Measurements from ENCODE around the gene OGDH. TPM values are rescaled to one million over a fixed set of nuclear protein-coding genes. Genes with fewer than 3 reads are reported as not detected.

OGDH gene
- total RNA-seq, 4 donors from 2014 or later: 98.6 to 146 (median 127) TPM

DNA sequence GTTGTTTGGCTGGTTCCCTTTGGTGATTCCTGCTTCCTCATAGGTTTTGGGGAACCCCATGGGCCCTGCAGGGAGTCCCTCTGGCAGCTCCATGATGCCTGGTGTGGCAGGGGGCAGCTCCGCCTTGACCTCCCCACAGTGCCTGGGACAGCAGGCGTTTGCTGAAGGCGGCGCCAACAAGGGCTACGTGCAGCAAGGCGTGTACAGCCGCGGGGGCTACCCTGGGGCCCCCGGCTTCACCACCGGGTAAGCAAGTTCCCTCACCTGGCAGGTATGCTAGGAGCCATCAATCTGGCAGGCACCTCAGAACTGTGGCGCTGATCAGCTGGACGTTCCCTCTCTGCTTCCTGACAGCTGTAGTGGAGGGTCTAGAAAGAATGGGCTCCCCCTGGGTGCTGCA, 150.5 kb downstream of the OGDH start:
- H3K36me3 ChIP-seq: peaks cover 43% of the 10 kb centered on the region
- H3K9me3 ChIP-seq: no peaks in the 10 kb centered on the region
- H3K4me3 ChIP-seq: no peak overlapping the region
- 60% methylated on average over 12 of the region's 12 CpGs for WGBS
- no peak for TF ChIP-seq POLR2A (IDR thresholded peaks at IDR 0.05)
- TF ChIP-seq POLR2AphosphoS5 (IDR thresholded peaks at IDR 0.05): no peak
- TF ChIP-seq, protein P1, sequence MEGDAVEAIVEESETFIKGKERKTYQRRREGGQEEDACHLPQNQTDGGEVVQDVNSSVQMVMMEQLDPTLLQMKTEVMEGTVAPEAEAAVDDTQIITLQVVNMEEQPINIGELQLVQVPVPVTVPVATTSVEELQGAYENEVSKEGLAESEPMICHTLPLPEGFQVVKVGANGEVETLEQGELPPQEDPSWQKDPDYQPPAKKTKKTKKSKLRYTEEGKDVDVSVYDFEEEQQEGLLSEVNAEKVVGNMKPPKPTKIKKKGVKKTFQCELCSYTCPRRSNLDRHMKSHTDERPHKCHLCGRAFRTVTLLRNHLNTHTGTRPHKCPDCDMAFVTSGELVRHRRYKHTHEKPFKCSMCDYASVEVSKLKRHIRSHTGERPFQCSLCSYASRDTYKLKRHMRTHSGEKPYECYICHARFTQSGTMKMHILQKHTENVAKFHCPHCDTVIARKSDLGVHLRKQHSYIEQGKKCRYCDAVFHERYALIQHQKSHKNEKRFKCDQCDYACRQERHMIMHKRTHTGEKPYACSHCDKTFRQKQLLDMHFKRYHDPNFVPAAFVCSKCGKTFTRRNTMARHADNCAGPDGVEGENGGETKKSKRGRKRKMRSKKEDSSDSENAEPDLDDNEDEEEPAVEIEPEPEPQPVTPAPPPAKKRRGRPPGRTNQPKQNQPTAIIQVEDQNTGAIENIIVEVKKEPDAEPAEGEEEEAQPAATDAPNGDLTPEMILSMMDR (IDR thresholded peaks at IDR 0.05): no peak
- no peak for TF ChIP-seq EP300 (IDR thresholded peaks at IDR 0.05)
- H3K27me3 ChIP-seq: no peaks in the 10 kb centered on the region
- peaks cover 46% of the 10 kb centered on the region for H3K4me1 ChIP-seq
- DNase-seq (ENCODE audit: low spot score in 2 of 2): no peak
- H3K27ac ChIP-seq: no peak overlapping the region

DNA sequence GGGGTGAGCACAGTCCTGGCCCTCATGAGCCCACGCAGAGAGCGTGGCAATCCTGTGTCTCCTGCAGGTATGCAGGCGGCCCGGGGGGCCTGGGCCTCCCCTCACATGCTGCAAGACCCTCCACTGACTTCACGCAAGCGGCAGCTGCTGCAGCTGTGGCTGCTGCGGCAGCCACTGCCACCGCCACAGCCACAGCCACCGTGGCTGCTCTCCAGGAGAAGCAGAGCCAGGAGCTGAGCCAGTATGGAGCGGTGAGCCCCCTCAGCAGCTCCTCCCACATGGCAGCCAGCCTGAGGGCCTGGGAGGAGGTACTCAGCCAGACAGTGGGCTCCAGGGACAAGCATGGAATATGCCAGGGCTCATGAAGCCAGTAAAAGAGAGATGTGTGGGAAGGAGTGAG, 150.9 kb downstream of the OGDH start:
- Histone ChIP-seq H3K4me3 (no peak overlapping the region), H3K36me3 (peaks cover 46% of the 10 kb centered on the region), H3K27me3 (no peaks in the 10 kb centered on the region), H3K4me1 (peaks cover 49% of the 10 kb centered on the region), H3K9me3 (no peaks in the 10 kb centered on the region), H3K27ac (no peak overlapping the region)
- TF ChIP-seq EP300 (IDR thresholded peaks at IDR 0.05): no peak
- TF ChIP-seq, protein P1 (IDR thresholded peaks at IDR 0.05): no peak
- no peak for TF ChIP-seq POLR2A (IDR thresholded peaks at IDR 0.05)
- no peak for TF ChIP-seq POLR2AphosphoS5 (IDR thresholded peaks at IDR 0.05)
- 60% methylated on average over 2 of the region's 10 CpGs for WGBS
- no peak for DNase-seq (ENCODE audit: low spot score in 2 of 2)

DNA sequence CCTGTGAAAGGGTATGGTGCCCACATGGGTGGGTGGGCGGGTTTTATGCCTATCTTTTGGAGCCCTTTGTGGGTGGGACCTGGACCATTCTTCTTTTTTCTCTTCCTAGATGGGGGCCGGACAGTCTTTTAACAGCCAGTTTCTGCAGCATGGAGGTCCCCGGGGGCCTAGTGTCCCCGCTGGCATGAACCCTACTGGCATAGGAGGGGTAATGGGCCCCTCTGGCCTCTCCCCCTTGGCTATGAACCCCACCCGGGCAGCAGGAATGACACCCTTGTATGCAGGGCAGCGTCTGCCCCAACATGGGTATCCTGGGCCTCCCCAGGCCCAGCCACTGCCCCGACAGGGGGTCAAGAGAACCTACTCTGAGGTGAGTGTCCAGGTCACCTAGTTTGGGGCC, 151.3 kb downstream of the OGDH start:
- peaks cover 50% of the 10 kb centered on the region for H3K36me3 ChIP-seq
- WGBS: 99% methylated on average over 7 of the region's 7 CpGs
- DNase-seq (ENCODE audit: low spot score in 2 of 2): no peak
- peaks cover 52% of the 10 kb centered on the region for H3K4me1 ChIP-seq
- H3K27ac ChIP-seq: no peak overlapping the region
- no peaks in the 10 kb centered on the region for H3K9me3 ChIP-seq
- TF ChIP-seq EP300 (IDR thresholded peaks at IDR 0.05) (no peak), POLR2AphosphoS5 (IDR thresholded peaks at IDR 0.05) (no peak)
- TF ChIP-seq, protein P1 (IDR thresholded peaks at IDR 0.05): no peak
- H3K27me3 ChIP-seq: no peaks in the 10 kb centered on the region
- H3K4me3 ChIP-seq: no peak overlapping the region

Other genes starting within 250 kb of the OGDH start
- 100 to 1,000 TPM in 1 of 4 donors, 10 to 100 TPM in 3; 54.3 to 101 (median 64.4) TPM for gene NUDCD3, start 116.0 kb upstream of the OGDH start, total RNA-seq
- gene NPC1L1, start 65.3 kb upstream of the OGDH start, total RNA-seq: under 1 TPM in 1 of 4 donors, not detected in 3; 0.24 TPM
- 100 to 1,000 TPM in 1 of 4 donors, 10 to 100 TPM in 3; 58.3 to 109 (median 69.5) TPM for gene DDX56, start 32.7 kb upstream of the OGDH start, total RNA-seq
- gene TMED4, start 24.4 kb upstream of the OGDH start, total RNA-seq: 100 to 1,000 TPM in 1 of 4 donors, 10 to 100 TPM in 3; 76.8 to 101 (median 93.2) TPM
- gene ZMIZ2, start 142.2 kb downstream of the OGDH start, total RNA-seq: 10 to 100 TPM; 26.4 to 97.8 (median 38.4) TPM
- 1,000 to 10,000 TPM; 1,253 to 2,742 (median 2,206) TPM for gene PPIA, start 190.1 kb downstream of the OGDH start, total RNA-seq
- 10 to 100 TPM; 55.1 to 85.2 (median 75.7) TPM for gene H2AZ2, start 241.5 kb downstream of the OGDH start, total RNA-seq

Measured in suprapubic skin (tissue), 4 donors.